ENCODE measurements around the gene MARCHF9. TPM values are rescaled to one million over a fixed set of nuclear protein-coding genes. Genes with fewer than 3 reads are reported as not detected.

Gene MARCHF9
- total RNA-seq, 2 donors from 2014 or later = 11.1 to 13.2 TPM

DNA sequence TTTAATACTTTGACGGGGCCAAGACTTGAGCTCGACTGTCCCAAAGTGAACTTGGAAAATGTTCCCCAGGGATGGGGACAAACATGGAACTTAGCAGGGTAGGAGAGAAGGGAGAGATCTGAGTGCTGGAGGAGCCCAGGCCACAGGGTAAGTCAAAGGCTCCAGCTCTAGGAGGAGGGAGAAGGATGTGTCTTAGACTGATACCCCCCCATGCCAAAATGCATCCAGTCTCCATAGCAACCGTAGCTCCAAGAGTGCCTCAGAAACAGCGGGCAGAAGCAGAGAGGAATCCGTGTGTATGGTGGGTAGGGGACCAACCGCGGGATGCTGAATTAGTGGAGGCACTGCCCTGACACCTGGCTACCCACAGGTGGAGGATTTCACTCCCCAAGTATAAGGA is 15.5 kb upstream of the MARCHF9 start:
- no peak overlapping the region for H3K27ac ChIP-seq
- H3K27me3 ChIP-seq (replicated peaks; ENCODE audit: insufficient read depth) = peaks cover 12% of the 10 kb centered on the region
- no peaks in the 10 kb centered on the region for H3K9me3 ChIP-seq
- H3K4me3 ChIP-seq = no peak overlapping the region
- no peak for DNase-seq (ENCODE audit: low spot score)
- TF ChIP-seq POLR2AphosphoS5 (IDR thresholded peaks at IDR 0.05) = no peak
- TF ChIP-seq, protein P1, sequence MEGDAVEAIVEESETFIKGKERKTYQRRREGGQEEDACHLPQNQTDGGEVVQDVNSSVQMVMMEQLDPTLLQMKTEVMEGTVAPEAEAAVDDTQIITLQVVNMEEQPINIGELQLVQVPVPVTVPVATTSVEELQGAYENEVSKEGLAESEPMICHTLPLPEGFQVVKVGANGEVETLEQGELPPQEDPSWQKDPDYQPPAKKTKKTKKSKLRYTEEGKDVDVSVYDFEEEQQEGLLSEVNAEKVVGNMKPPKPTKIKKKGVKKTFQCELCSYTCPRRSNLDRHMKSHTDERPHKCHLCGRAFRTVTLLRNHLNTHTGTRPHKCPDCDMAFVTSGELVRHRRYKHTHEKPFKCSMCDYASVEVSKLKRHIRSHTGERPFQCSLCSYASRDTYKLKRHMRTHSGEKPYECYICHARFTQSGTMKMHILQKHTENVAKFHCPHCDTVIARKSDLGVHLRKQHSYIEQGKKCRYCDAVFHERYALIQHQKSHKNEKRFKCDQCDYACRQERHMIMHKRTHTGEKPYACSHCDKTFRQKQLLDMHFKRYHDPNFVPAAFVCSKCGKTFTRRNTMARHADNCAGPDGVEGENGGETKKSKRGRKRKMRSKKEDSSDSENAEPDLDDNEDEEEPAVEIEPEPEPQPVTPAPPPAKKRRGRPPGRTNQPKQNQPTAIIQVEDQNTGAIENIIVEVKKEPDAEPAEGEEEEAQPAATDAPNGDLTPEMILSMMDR (IDR thresholded peaks at IDR 0.05) = no peak
- no peak for TF ChIP-seq POLR2A (IDR thresholded peaks at IDR 0.05)
- H3K36me3 ChIP-seq = no peaks in the 10 kb centered on the region
- H3K4me1 ChIP-seq (replicated peaks) = peaks cover 22% of the 10 kb centered on the region
- 14% methylated on average over 7 of the region's 7 CpGs for WGBS
- intact Hi-C loops (cut with DNase I) = no loop called here

DNA sequence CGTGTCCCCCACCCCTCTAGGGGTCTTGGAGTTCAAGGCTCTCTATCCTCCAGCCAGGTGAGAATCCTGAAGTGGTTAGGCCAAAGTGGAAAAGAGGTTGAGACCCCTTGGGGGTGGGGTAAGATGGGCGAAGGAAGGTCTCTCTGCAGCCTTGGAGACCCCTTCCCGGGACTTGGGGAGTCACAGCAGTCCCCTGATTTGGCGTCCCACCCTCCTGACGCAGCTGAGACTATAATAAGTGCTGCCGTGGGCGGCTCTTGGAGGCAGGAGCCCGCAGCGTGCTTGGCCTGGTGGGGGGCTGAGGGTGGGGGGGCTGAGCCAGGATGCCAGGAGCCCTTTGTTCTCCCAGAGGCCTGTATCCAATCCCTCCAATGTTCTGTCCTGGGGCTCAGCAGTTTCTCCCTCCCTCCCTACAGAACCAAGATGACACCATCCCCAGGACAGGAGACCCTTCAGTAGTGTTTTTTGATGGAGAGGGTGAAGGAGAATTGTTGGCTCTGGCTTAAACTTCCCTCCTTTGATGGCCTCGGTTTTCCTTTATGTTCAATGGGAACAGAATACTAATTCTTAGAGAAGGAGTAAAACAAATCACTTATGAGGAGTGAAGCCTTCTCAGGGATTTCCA is 14.9 kb upstream of the MARCHF9 start:
- WGBS = 40% methylated on average over 10 of the region's 10 CpGs
- no peak overlapping the region for H3K27ac ChIP-seq
- peaks cover 22% of the 10 kb centered on the region for H3K4me1 ChIP-seq (replicated peaks)
- no peaks in the 10 kb centered on the region for H3K9me3 ChIP-seq
- TF ChIP-seq POLR2AphosphoS5 (IDR thresholded peaks at IDR 0.05) (no peak), POLR2A (IDR thresholded peaks at IDR 0.05) (no peak)
- TF ChIP-seq, protein P1 (IDR thresholded peaks at IDR 0.05) = no peak
- no peak for DNase-seq (ENCODE audit: low spot score)
- H3K27me3 ChIP-seq (replicated peaks; ENCODE audit: insufficient read depth) = peaks cover 12% of the 10 kb centered on the region
- intact Hi-C loops (cut with DNase I) = no loop called here
- H3K4me3 ChIP-seq = no peak overlapping the region
- H3K36me3 ChIP-seq = no peaks in the 10 kb centered on the region

DNA sequence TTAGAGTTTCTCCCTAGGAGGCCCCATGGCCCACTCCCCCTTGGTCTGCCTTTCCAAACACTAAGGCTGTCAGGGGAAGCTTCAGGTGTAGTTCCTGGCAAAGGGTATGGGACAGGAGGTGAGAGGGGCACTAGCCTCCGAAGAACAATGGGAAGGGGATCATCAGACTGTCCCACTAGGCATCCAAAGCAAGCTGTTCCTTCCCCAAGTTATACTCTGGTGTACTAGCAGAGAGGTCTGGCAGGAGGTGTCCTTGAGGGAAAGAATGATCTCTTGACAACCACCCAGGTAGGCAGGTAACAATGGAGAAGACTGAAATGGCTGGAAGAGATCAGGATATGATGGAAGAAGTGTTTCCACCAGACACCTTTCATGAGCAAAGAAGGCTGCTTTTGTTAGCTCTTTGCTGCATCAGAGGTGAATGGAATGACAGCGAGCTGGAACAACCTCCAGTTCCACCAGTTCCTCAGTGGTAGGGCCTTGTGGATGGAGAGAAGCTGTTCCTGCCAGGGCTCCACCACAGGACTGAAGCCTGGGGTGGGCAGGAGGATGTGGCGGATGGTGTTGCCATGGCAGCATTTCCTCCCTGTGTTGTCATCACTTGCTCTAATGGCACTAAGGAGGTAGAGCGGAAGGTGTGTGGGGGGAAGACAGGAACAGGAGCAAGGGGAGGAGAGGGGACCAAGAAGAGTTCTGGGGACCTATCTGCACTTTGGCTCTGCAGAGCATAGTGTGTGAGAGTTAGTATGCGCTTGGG is 14.1 kb upstream of the MARCHF9 start:
- Histone ChIP-seq H3K4me1 (replicated peaks) (peaks cover 21% of the 10 kb centered on the region), H3K27me3 (replicated peaks; ENCODE audit: insufficient read depth) (peaks cover 12% of the 10 kb centered on the region), H3K9me3 (no peaks in the 10 kb centered on the region), H3K27ac (no peak overlapping the region), H3K36me3 (no peaks in the 10 kb centered on the region), H3K4me3 (no peak overlapping the region)
- intact Hi-C loops (cut with DNase I) = no loop called here
- TF ChIP-seq POLR2A (IDR thresholded peaks at IDR 0.05) (no peak), POLR2AphosphoS5 (IDR thresholded peaks at IDR 0.05) (no peak)
- TF ChIP-seq, protein P1 (IDR thresholded peaks at IDR 0.05) = no peak
- WGBS = 56% methylated on average over 5 of the region's 5 CpGs
- no peak for DNase-seq (ENCODE audit: low spot score)

DNA sequence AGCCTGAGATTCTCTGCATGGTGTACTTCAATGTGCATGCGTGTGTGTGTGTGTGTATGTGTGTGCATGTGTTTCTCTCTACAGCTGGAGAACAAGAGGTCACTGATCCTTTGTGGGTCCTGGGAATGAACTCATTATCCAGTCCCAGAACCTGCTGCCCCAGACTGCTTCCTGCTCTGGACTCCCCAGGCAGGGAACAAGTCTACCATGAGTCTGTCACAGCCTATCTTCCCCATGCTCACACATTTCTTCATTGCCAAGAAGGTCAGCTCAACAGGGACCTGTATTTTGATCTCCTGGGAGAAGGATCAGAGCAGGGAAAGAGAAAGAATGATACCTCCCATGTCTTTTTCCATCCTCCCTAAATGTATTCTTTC is 13.5 kb upstream of the MARCHF9 start:
- 85% methylated on average over 1 of the region's 1 CpG for WGBS
- H3K4me3 ChIP-seq = no peak overlapping the region
- no peak for DNase-seq (ENCODE audit: low spot score)

More for the DNA sequence above, 13.5 kb upstream of the MARCHF9 start:
- intact Hi-C loops (cut with DNase I) = no loop called here
- Histone ChIP-seq H3K9me3 (no peaks in the 10 kb centered on the region), H3K27ac (no peak overlapping the region), H3K4me1 (replicated peaks) (peaks cover 15% of the 10 kb centered on the region), H3K36me3 (no peaks in the 10 kb centered on the region), H3K27me3 (replicated peaks; ENCODE audit: insufficient read depth) (peaks cover 12% of the 10 kb centered on the region)
- no peak for TF ChIP-seq POLR2AphosphoS5 (IDR thresholded peaks at IDR 0.05)
- no peak for TF ChIP-seq POLR2A (IDR thresholded peaks at IDR 0.05)
- TF ChIP-seq, protein P1 (IDR thresholded peaks at IDR 0.05) = no peak

Data from prostate gland (tissue), 2 donors.